Measurements from ENCODE around the gene ZNF277.

DNA sequence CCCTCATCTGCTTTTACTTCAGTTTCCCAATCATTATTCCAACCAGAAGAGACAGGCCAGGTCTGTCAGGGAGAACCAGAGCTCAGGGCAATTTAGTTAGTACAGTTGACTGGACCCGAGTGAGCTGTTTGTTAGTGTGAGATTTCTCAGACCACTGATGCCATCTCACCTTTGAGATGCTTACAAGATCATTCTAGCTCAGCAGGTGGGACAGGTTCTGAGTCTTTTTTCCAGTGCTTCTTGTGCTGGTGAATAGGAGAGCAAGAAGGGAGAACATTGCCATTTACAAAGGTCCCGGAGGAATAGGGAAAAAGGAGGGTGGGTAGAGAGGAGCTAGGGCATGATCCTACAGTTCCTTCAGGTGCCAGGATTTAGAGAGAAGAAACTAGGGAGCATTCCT is 131.4 kb downstream of the ZNF277 start:
- TF ChIP-seq, protein P1, sequence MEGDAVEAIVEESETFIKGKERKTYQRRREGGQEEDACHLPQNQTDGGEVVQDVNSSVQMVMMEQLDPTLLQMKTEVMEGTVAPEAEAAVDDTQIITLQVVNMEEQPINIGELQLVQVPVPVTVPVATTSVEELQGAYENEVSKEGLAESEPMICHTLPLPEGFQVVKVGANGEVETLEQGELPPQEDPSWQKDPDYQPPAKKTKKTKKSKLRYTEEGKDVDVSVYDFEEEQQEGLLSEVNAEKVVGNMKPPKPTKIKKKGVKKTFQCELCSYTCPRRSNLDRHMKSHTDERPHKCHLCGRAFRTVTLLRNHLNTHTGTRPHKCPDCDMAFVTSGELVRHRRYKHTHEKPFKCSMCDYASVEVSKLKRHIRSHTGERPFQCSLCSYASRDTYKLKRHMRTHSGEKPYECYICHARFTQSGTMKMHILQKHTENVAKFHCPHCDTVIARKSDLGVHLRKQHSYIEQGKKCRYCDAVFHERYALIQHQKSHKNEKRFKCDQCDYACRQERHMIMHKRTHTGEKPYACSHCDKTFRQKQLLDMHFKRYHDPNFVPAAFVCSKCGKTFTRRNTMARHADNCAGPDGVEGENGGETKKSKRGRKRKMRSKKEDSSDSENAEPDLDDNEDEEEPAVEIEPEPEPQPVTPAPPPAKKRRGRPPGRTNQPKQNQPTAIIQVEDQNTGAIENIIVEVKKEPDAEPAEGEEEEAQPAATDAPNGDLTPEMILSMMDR (IDR thresholded peaks at IDR 0.05), result no peak
- TF ChIP-seq POLR2A (IDR thresholded peaks at IDR 0.05), result no peak
